AG04450 (cell line): ENCODE measurements around the gene CHRD. TPM values are rescaled to one million over a fixed set of nuclear protein-coding genes. Genes with fewer than 3 reads are reported as not detected.

ENCODE experiments used
- CTCF ChIA-PET: fragments of 300-600, 350-600 bp; formaldehyde crosslinking; extraction: SDS; loops from one replicate; lab custom pipeline; 2022; ENCODE audit warnings: antibody characterized with exemption, inconsistent platforms; lab: Charles Lee
- POLR2A ChIA-PET: fragments of 350-600 bp; formaldehyde crosslinking; extraction: SDS; loops from one replicate; lab custom pipeline; 2021; ENCODE audit warnings: antibody characterized with exemption, inconsistent platforms; lab: Yijun Ruan, JAX
- DNase-seq: peaks from one replicate; pipeline ENCODE4 v3.0.0-alpha.2; 2011; ENCODE audit warnings: low read depth, low spot score
- H3K27ac ChIP-seq: one replicate; pipeline ENCODE4 v1.5.1; 2012; ENCODE audit warnings: low read depth, low read length, control low read depth
- H3K27me3 ChIP-seq: one replicate; pipeline ENCODE4 v1.6.0; 2012; ENCODE audit warnings: low read length; ENCODE audit not compliant: control insufficient read depth, insufficient read depth
- H3K4me3 ChIP-seq: 2 replicates; pipeline ENCODE4 v1.5.1; 2011; ENCODE audit warnings: mild to moderate bottlenecking, low read depth, low read length, control low read depth
- H3K9me3 ChIP-seq: 2 replicates; pipeline ENCODE4 v1.5.1; 2012; ENCODE audit warnings: low read length; ENCODE audit not compliant: control insufficient read depth, insufficient read depth
- CTCF ChIP-seq: IDR thresholded peaks from 2 replicates; pipeline ENCODE4 v1.5.1; 2011; ENCODE audit warnings: low read depth, low read length, control low read depth, inconsistent platforms
- polyA plus RNA-seq: library from polyadenylated mRNA; depleted of rRNA; stranded (reverse); fragments of >200 nt; gene quantifications from 2 replicates; pipeline ENCODE4 v1.2.3, GENCODE V29; 2011

Gene CHRD
- polyA plus RNA-seq, 1 experiment: 0.12 TPM

DNA sequence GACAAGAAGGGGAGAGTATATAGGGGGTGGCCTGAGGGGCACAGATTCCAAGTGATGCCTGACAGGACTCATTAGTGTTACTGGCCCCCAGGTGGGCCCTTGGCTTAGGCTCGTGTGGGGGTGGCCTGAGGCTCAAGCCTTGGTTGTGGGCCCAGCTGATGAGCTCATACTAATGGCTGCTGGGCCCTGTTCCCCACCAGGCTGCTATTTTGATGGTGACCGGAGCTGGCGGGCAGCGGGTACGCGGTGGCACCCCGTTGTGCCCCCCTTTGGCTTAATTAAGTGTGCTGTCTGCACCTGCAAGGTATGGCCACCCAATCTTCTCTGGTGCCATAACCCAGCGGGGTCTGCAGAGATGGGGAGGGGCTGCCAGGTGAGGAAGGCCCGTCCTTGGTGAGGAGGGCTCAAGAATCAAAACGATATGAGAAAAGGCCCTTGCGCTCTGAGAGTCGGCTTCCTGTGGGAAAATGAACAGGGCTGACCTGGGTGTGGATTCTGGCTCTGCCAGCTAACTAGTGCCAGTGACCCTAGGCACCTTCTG is 7.4 kb downstream of the CHRD start:
- Histone ChIP-seq H3K27ac (no peak overlapping the region), H3K4me3 (no peak overlapping the region), H3K9me3 (no peaks in the 10 kb centered on the region), H3K27me3 (peaks cover 42% of the 10 kb centered on the region)
- no peak for DNase-seq
- ChIA-PET CTCF (interaction anchor here (1.5 kb wide), 1 partner anchor 126 kb away, joined by 3 read pairs; no protein-coding TSS in a partner anchor), POLR2A (no interaction called here)
- TF ChIP-seq CTCF: no peak

DNA sequence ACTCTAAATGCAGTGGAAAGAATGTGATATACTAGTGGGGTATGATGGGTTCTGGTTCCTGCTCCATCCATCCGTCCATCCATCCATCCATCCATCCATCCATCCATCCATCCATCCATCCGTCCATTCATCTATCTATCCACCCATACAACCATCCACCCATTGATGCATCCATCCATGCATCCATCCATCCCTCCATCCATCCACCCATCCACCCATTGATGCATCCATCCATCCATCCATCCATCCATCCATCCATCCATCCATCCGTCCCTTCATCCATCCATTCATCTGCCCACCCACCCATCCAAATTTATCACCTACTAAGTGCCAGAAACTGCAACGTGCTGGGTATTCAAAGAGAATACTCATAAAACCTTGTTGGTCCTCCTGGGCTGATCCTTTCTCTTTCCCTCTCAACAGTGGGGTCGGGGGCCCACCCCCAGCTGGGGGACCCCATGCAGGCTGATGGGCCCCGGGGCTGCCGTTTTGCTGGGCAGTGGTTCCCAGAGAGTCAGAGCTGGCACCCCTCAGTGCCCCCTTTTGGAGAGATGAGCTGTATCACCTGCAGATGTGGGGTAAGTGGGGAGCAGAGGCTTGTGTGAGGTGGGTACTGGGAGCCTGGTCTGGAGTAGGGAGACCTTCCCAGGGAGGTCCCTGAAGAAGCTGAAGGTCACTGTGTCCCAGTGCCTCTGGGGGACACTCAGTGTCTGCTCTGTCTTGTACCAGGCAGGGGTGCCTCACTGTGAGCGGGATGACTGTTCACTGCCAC is 8.5 kb downstream of the CHRD start:
- POLR2A ChIA-PET: no interaction called here
- H3K27me3 ChIP-seq: peaks cover 32% of the 10 kb centered on the region
- CTCF ChIA-PET: no interaction called here

GRCh38 chr3:184388936-184389230 is 9.0 kb downstream of the CHRD start:
- DNase-seq: no peak
- peaks cover 32% of the 10 kb centered on the region for H3K27me3 ChIP-seq
- no peak for TF ChIP-seq CTCF
- ChIA-PET POLR2A (no interaction called here), CTCF (no interaction called here)
- H3K9me3 ChIP-seq: no peaks in the 10 kb centered on the region
- no peak overlapping the region for H3K4me3 ChIP-seq
- H3K27ac ChIP-seq: no peak overlapping the region

More for the DNA sequence above, 8.5 kb downstream of the CHRD start:
- Histone ChIP-seq H3K4me3 (no peak overlapping the region), H3K9me3 (no peaks in the 10 kb centered on the region), H3K27ac (no peak overlapping the region)
- DNase-seq: no peak
- no peak for TF ChIP-seq CTCF

DNA sequence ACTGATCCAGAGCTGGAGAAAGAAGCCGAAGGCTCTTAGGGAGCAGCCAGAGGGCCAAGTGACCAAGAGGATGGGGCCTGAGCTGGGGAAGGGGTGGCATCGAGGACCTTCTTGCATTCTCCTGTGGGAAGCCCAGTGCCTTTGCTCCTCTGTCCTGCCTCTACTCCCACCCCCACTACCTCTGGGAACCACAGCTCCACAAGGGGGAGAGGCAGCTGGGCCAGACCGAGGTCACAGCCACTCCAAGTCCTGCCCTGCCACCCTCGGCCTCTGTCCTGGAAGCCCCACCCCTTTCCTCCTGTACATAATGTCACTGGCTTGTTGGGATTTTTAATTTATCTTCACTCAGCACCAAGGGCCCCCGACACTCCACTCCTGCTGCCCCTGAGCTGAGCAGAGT is 9.5 kb downstream of the CHRD start:
- Histone ChIP-seq H3K27ac (no peak overlapping the region), H3K4me3 (no peak overlapping the region), H3K9me3 (no peaks in the 10 kb centered on the region), H3K27me3 (peaks cover 32% of the 10 kb centered on the region)
- POLR2A ChIA-PET: no interaction called here
- no peak for TF ChIP-seq CTCF
- no peak for DNase-seq
- CTCF ChIA-PET: no interaction called here

DNA sequence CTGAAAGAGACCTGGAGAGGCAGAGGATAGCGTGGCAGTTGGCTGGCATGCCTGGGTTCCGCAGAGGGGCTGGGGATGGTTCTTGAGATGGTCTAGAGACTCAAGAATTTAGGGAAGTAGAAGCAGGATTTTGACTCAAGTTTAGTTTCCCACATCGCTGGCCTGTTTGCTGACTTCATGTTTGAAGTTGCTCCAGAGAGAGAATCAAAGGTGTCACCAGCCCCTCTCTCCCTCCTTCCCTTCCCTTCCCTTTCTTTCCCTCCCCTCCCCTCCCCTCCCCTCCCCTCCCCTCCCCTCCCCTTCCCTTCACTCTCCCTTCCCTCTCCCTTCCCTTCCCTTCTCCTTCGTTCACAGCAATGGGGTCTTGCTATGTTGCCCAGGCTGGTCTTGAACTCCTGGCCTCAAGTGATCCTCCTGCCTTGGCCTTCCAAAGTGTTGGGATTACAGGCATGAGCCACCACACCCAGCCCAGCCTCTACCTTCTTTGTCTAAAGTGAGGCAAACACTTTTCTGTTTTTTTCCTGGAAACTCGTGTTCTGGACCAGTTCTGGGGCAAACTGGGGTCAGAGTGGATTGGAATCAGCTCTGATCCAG is 10.2 kb downstream of the CHRD start:
- Histone ChIP-seq H3K9me3 (no peaks in the 10 kb centered on the region), H3K27ac (no peak overlapping the region), H3K27me3 (peaks cover 34% of the 10 kb centered on the region), H3K4me3 (no peak overlapping the region)
- TF ChIP-seq CTCF: no peak
- ChIA-PET POLR2A (no interaction called here), CTCF (interaction anchor here (1.0 kb wide), 1 partner anchor 19 kb away, joined by 6 read pairs; no protein-coding TSS in a partner anchor)
- no peak for DNase-seq
